ENCODE data around the gene ADAMTS18. TPM values are rescaled to one million over a fixed set of nuclear protein-coding genes. Genes with fewer than 3 reads are reported as not detected.

Gene ADAMTS18
- total and polyA plus RNA-seq, 2 of the 8 experiments (the other 6 are each of a cell fraction or from before 2014, with no cell fraction given) = 0.05 to 0.19 TPM

GRCh38 chr16:77437859-77438258, 3.0 kb upstream of the ADAMTS18 start:
- ChIA-PET POLR2A (ENCODE audit: partially characterized antibody) (no interaction called here), CTCF (ENCODE audit: partially characterized antibody) (interaction anchor here (0.6 to 13.9 kb wide), 26 partner anchors 10 to 635 kb away, joined by 3 to 223 read pairs (median 4); no protein-coding TSS in a partner anchor)
- Histone ChIP-seq H4K8ac (ENCODE audit: extremely low read depth, insufficient read depth, low read length) (no peak overlapping the region), H3K27me3 (replicated peaks in 1 of 4; ENCODE audit: control insufficient read depth in 3 of 4, extremely low read depth in 1 of 4, insufficient read depth in 3 of 4, low read length in 3 of 4) (peaks cover 12 to 40% (median 33%) of the 10 kb centered on the region in 4 experiments), H3K23me2 (ENCODE audit: low read depth, low read length) (peaks cover 6% of the 10 kb centered on the region; the same call in 1 of the 2 replicates), H2AK5ac (ENCODE audit: low read depth, low read length) (no peak overlapping the region), H2AFZ (ENCODE audit: low read length) (no peak overlapping the region), H3K79me2 (ENCODE audit: control insufficient read depth in 1 of 2, insufficient read depth in 2 of 2, low read length in 2 of 2) (no peaks in the 10 kb centered on the region), H3K18ac (ENCODE audit: extremely low read depth, low read length) (no peak overlapping the region), H4K91ac (replicated peaks; ENCODE audit: insufficient read length, low read length) (no peak overlapping the region), H4K5ac (ENCODE audit: insufficient read length, low read depth, low read length) (no peak overlapping the region), H3K9me3 (ENCODE audit: insufficient read depth in 2 of 2, low read depth in 1 of 2, low read length in 1 of 2) (no peaks in the 10 kb centered on the region), H2BK120ac (replicated peaks; ENCODE audit: low read depth, low read length) (no peak overlapping the region), H3K4me3 (ENCODE audit: extremely low read depth in 1 of 4, insufficient read depth in 2 of 4, low read depth in 3 of 4, low read length in 4 of 4) (no peak overlapping the region), H3K56ac (replicated peaks; ENCODE audit: insufficient read length, low read depth, low read length) (no peak overlapping the region), H3K27ac (ENCODE audit: low read depth, low read length) (no peak overlapping the region), H3K14ac (ENCODE audit: insufficient read length) (no peak overlapping the region), H2BK20ac (ENCODE audit: low read length) (no peak overlapping the region), H3K23ac (ENCODE audit: insufficient read length) (no peak overlapping the region), H3K4me1 (replicated peaks in 1 of 4; ENCODE audit: control insufficient read depth in 3 of 4, insufficient read depth in 4 of 4, low read length in 3 of 4) (peaks cover 0 to 4% (median 3%) of the 10 kb centered on the region in 4 experiments; a peak in 5 of 7 replicates), H3K4me2 (ENCODE audit: insufficient read depth in 1 of 2, low read depth in 2 of 2, low read length in 2 of 2) (no peak overlapping the region), H4K20me1 (replicated peaks in 1 of 2; ENCODE audit: control insufficient read depth in 1 of 2, insufficient read depth in 2 of 2, low read length in 2 of 2) (no peaks in the 10 kb centered on the region), H3K36me3 (ENCODE audit: control insufficient read depth in 2 of 4, insufficient read depth in 4 of 4, low read length in 3 of 4) (no peaks in the 10 kb centered on the region), H2BK12ac (ENCODE audit: low read depth, low read length) (no peak overlapping the region), H2BK5ac (ENCODE audit: low read depth, low read length) (no peak overlapping the region), H3K79me1 (ENCODE audit: low read depth, low read length) (no peaks in the 10 kb centered on the region), H3K4ac (replicated peaks; ENCODE audit: insufficient read length, low read depth, low read length) (no peak overlapping the region), H2BK15ac (ENCODE audit: low read length) (no peak overlapping the region), H3K9ac (replicated peaks in 1 of 4; ENCODE audit: extremely low read depth in 1 of 4, low read depth in 3 of 4, low read length in 3 of 4) (no peak overlapping the region)
- DNase-seq (ENCODE audit: low read depth in 1 of 2, low spot score in 2 of 2) = no peak
- 58% methylated on average over 2 of the region's 2 CpGs; no CpG with 5 or more reads in 1 of the 2 experiments for WGBS, 2 experiments (ENCODE audit: extremely low coverage in 1 of 2, insufficient coverage in 1 of 2, insufficient read length in 1 of 2, insufficient replicate concordance in 2 of 2, low coverage in 1 of 2, low lambda C conversion rate in 2 of 2, missing lambda C conversion rate in 1 of 2)
- TF ChIP-seq, protein P1, sequence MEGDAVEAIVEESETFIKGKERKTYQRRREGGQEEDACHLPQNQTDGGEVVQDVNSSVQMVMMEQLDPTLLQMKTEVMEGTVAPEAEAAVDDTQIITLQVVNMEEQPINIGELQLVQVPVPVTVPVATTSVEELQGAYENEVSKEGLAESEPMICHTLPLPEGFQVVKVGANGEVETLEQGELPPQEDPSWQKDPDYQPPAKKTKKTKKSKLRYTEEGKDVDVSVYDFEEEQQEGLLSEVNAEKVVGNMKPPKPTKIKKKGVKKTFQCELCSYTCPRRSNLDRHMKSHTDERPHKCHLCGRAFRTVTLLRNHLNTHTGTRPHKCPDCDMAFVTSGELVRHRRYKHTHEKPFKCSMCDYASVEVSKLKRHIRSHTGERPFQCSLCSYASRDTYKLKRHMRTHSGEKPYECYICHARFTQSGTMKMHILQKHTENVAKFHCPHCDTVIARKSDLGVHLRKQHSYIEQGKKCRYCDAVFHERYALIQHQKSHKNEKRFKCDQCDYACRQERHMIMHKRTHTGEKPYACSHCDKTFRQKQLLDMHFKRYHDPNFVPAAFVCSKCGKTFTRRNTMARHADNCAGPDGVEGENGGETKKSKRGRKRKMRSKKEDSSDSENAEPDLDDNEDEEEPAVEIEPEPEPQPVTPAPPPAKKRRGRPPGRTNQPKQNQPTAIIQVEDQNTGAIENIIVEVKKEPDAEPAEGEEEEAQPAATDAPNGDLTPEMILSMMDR (IDR thresholded peaks at IDR 0.05; ENCODE audit: control extremely low read depth in 1 of 3, insufficient read depth in 1 of 3, low read depth in 1 of 3, low read length in 3 of 3) = peak in 2 of 3 experiments; percentile 52 to 53; a peak in 3 of 4 replicates
- no peak for TF ChIP-seq SP4 (IDR thresholded peaks at IDR 0.05; ENCODE audit: low read length)
- TF ChIP-seq RAD21 (IDR thresholded peaks at IDR 0.05 in 1 of 2, conservative IDR thresholded peaks at IDR 0.05 in 1 of 2; ENCODE audit: low read depth in 2 of 2, low read length in 2 of 2) = peak; percentile 78 to 81
- no peak for FAIRE-seq

Measured in H1 (cell line).